Spleen (tissue), 11 donors: ENCODE measurements around the gene CMPK1. TPM values are rescaled to one million over a fixed set of nuclear protein-coding genes. Genes with fewer than 3 reads are reported as not detected.

ENCODE experiments used
- DNase-seq: peaks from one replicate; pipeline ENCODE4 v3.0.0-alpha.2; 2020
- H3K27ac ChIP-seq, 8 donors: fragments of 200-600 bp; sonication (generic) in 7 of 8; 1 replicate in 4 of 8; 2 replicates in 4 of 8; pipeline versions ENCODE4 v1.5.0 to v1.8.0; 2016 to 2021; ENCODE audit warnings: inconsistent platforms in 4 of 8, mild to moderate bottlenecking in 4 of 8, moderate library complexity in 1 of 8
- H3K27me3 ChIP-seq, 7 donors: fragments of 200-600 bp; sonication (generic) in 6 of 7; replicated peaks in 1 of 7; 1 replicate in 4 of 7; 2 replicates in 3 of 7; pipeline versions ENCODE4 v1.5.0 to v1.8.0; 2016 to 2021; ENCODE audit warnings: inconsistent platforms in 3 of 7, mild to moderate bottlenecking in 1 of 7
- H3K36me3 ChIP-seq, 6 donors: fragments of 200-600 bp; sonication (generic) in 5 of 6; 1 replicate in 4 of 6; 2 replicates in 2 of 6; pipeline versions ENCODE4 v1.5.0 to v1.8.0; 2016 to 2021; ENCODE audit warnings: inconsistent platforms in 2 of 6
- H3K4me1 ChIP-seq, 6 donors: fragments of 200-600 bp; sonication (generic) in 5 of 6; 1 replicate in 3 of 6; 2 replicates in 3 of 6; pipeline versions ENCODE4 v1.5.0 to v1.8.0; 2016 to 2021; ENCODE audit warnings: inconsistent platforms in 3 of 6
- H3K4me3 ChIP-seq, 8 donors: fragments of 200-600 bp; sonication (generic) in 7 of 8; 1 replicate in 4 of 8; 2 replicates in 4 of 8; pipeline versions ENCODE4 v1.5.0 to v1.8.0; 2016 to 2021; ENCODE audit warnings: inconsistent platforms in 4 of 8, mild to moderate bottlenecking in 4 of 8, moderate library complexity in 2 of 8
- H3K9me3 ChIP-seq, 8 donors: fragments of 200-600 bp; sonication (generic) in 7 of 8; 1 replicate in 4 of 8; 2 replicates in 4 of 8; pipeline versions ENCODE4 v1.5.0 to v1.8.0; 2016 to 2021; ENCODE audit warnings: inconsistent platforms in 4 of 8
- CTCF ChIP-seq, 11 experiments: fragments of 200-600 bp in 7 of 11; fragments of 450-650 bp in 4 of 11; sonication (generic) in 4 of 11; IDR thresholded peaks in 8 of 11; conservative IDR thresholded peaks in 3 of 11; 1 replicate in 7 of 11; 2 replicates in 4 of 11; pipeline versions ENCODE4 v1.4.0 to v1.8.0; 2016 to 2021; ENCODE audit warnings: antibody characterized with exemption in 11 of 11, inconsistent platforms in 4 of 11, mild to moderate bottlenecking in 1 of 11
- POLR2A ChIP-seq, 3 donors: fragments of 450-650 bp; IDR thresholded peaks; one replicate each; pipeline ENCODE4 v1.5.1; 2017; ENCODE audit warnings: antibody characterized with exemption in 3 of 3, mild to moderate bottlenecking in 1 of 3
- POLR2AphosphoS5 ChIP-seq, 3 donors: sonication (generic); formaldehyde crosslinking; IDR thresholded peaks; one replicate each; pipeline ENCODE4 v1.5.1; 2017; ENCODE audit warnings: antibody characterized with exemption in 3 of 3
- WGBS, 5 donors: extraction: QIAGEN DNeasy Blood & Tissue Kit in 3 of 5; methylation state at CpG; one replicate each; pipeline versions ENCODE4 v1.1.5 to v1.1.7; 2013 to 2018; 5-methylcytosine and 5-hydroxymethylcytosine counted together
- intact Hi-C: fragments of 100-400 bp; cut with DNase I; formaldehyde crosslinking; loops from one replicate; pipeline ENCODE4 v1.15.0; 2023; ENCODE audit warnings: low total_unique reads
- polyA plus RNA-seq, 3 donors: library from polyadenylated mRNA; stranded (reverse); fragments of 200-250 nt; gene quantifications; one replicate each; pipeline ENCODE4 v1.2.1, GENCODE V29; 2013
- total RNA-seq, 7 donors: library from RNA; depleted of rRNA in 3 of 7; stranded (reverse); fragments of >200 nt in 3 of 7; fragmentation: NEBNext Ultra II Directional in 4 of 7; extraction: Animal tissue kit (Norgen Biotek cat#: 25700) in 4 of 7; gene quantifications; one replicate each; pipeline versions ENCODE4 v1.1.0 to v1.2.1, GENCODE V29; 2016 to 2021
- donor health status: healthy with polysubstance abuse.
- donor health status: DM: no; HTN: no; CAD: no; lungs with moderate emphysema.
- donor health status: DM: no; HTN: no; CAD: no.
- donor health status: Bipolar disorder and iron deficiency.
- donor health status: healthy.
- donor health status: DM: no; HTN: no; CAD: no.
- donor health status: DM: yes; HTN: yes; CAD: no.

The CMPK1 gene
- total and polyA plus RNA-seq, 10 donors, result 69.8 to 101 (median 86.2) TPM

- WGBS, 5 donors, result 56 to 71% (median 67%) methylated on average over 5 of the region's 5 CpGs
- H3K9me3 ChIP-seq, result no peaks in the 10 kb centered on the region
These were observed 72.1 kb downstream of the CMPK1 start for GRCh38 chr1:47405697-47406096.

GRCh38 chr1:47406966-47407365 lies 73.4 kb downstream of the CMPK1 start:
- Histone ChIP-seq H3K36me3 (no peaks in the 10 kb centered on the region), H3K4me3 (no peak overlapping the region), H3K9me3 (no peaks in the 10 kb centered on the region), H3K27me3 (peaks cover 0 to 20% (median 0%) of the 10 kb centered on the region in 7 donors), H3K4me1 (no peaks in the 10 kb centered on the region), H3K27ac (no peak overlapping the region)
- 88 to 97% (median 93%) methylated on average over 5 of the region's 5 CpGs for WGBS, 5 donors
- no peak for TF ChIP-seq CTCF (IDR thresholded peaks at IDR 0.05 in 8 of 11, conservative IDR thresholded peaks at IDR 0.05 in 3 of 11)
- TF ChIP-seq POLR2A (IDR thresholded peaks at IDR 0.05), result no peak
- TF ChIP-seq POLR2AphosphoS5 (IDR thresholded peaks at IDR 0.05), result no peak
- no peak for DNase-seq
- intact Hi-C loops, result no loop called here

More at GRCh38 chr1:47405697-47406096, 72.1 kb downstream of the CMPK1 start:
- DNase-seq, result no peak
- H3K27ac ChIP-seq, result no peak overlapping the region
- H3K27me3 ChIP-seq, result peaks cover 0 to 17% (median 0%) of the 10 kb centered on the region in 7 donors
- intact Hi-C loops, result no loop called here
- H3K4me1 ChIP-seq, result no peaks in the 10 kb centered on the region
- no peak for TF ChIP-seq POLR2A (IDR thresholded peaks at IDR 0.05)
- TF ChIP-seq CTCF (IDR thresholded peaks at IDR 0.05 in 8 of 11, conservative IDR thresholded peaks at IDR 0.05 in 3 of 11), result no peak
- TF ChIP-seq POLR2AphosphoS5 (IDR thresholded peaks at IDR 0.05), result peak in 1 of 3 donors; percentile 15
- no peak overlapping the region for H3K4me3 ChIP-seq
- no peaks in the 10 kb centered on the region for H3K36me3 ChIP-seq

GRCh38 chr1:47407481-47407880 lies 73.9 kb downstream of the CMPK1 start:
- DNase-seq, result no peak
- Histone ChIP-seq H3K27me3 (peaks cover 0 to 18% (median 0%) of the 10 kb centered on the region in 7 donors), H3K36me3 (no peaks in the 10 kb centered on the region), H3K4me3 (no peak overlapping the region), H3K4me1 (no peaks in the 10 kb centered on the region), H3K9me3 (no peaks in the 10 kb centered on the region), H3K27ac (no peak overlapping the region)
- intact Hi-C loops, result no loop called here
- TF ChIP-seq POLR2AphosphoS5 (IDR thresholded peaks at IDR 0.05) (no peak), POLR2A (IDR thresholded peaks at IDR 0.05) (no peak), CTCF (IDR thresholded peaks at IDR 0.05 in 8 of 11, conservative IDR thresholded peaks at IDR 0.05 in 3 of 11) (no peak)
- 84 to 95% (median 87%) methylated on average over 3 of the region's 3 CpGs for WGBS, 5 donors

GRCh38 chr1:47409311-47410067 lies 75.9 kb downstream of the CMPK1 start:
- H3K4me1 ChIP-seq, result no peaks in the 10 kb centered on the region
- 71 to 92% (median 83%) methylated on average over 12 of the region's 12 CpGs for WGBS, 5 donors
- DNase-seq, result no peak

More at GRCh38 chr1:47409311-47410067, 75.9 kb downstream of the CMPK1 start:
- Histone ChIP-seq H3K36me3 (no peaks in the 10 kb centered on the region), H3K4me3 (no peak overlapping the region), H3K27ac (no peak overlapping the region), H3K27me3 (peaks cover 0 to 9% (median under 1%) of the 10 kb centered on the region in 7 donors), H3K9me3 (no peaks in the 10 kb centered on the region)
- intact Hi-C loops, result no loop called here
- TF ChIP-seq POLR2AphosphoS5 (IDR thresholded peaks at IDR 0.05), result no peak
- no peak for TF ChIP-seq POLR2A (IDR thresholded peaks at IDR 0.05)
- no peak for TF ChIP-seq CTCF (IDR thresholded peaks at IDR 0.05 in 8 of 11, conservative IDR thresholded peaks at IDR 0.05 in 3 of 11)
